KOPT-K1 (cell line): ENCODE measurements around the gene THRB.

Source experiments
- H3K27ac ChIP-seq: fragments of 200-600 bp; sonication (generic); 2 replicates; pipeline ENCODE4 v1.5.1; 2016; ENCODE audit warnings: antibody characterized with exemption, mild to moderate bottlenecking, low read depth, low read length; ENCODE audit not compliant: poor library complexity, severe bottlenecking
- H3K36me3 ChIP-seq: fragments of 200-600 bp; sonication (generic); 2 replicates; pipeline ENCODE4 v1.5.1; 2017; ENCODE audit warnings: antibody characterized with exemption, mild to moderate bottlenecking, low read length, moderate library complexity; ENCODE audit not compliant: insufficient read depth
- H3K9me3 ChIP-seq: fragments of 200-600 bp; sonication (generic); 2 replicates; pipeline ENCODE4 v1.5.1; 2017; ENCODE audit warnings: antibody characterized with exemption, low read length, mild to moderate bottlenecking; ENCODE audit not compliant: insufficient read depth, poor library complexity, severe bottlenecking

THRB gene

GRCh38 chr3:24303057-24303754 is 191.4 kb downstream of the THRB start:
- Histone ChIP-seq H3K36me3 (no peaks in the 10 kb centered on the region), H3K9me3 (no peaks in the 10 kb centered on the region), H3K27ac (no peak overlapping the region)

- no peaks in the 10 kb centered on the region for H3K9me3 ChIP-seq
- H3K27ac ChIP-seq: no peak overlapping the region
- H3K36me3 ChIP-seq: no peaks in the 10 kb centered on the region
These were observed 192.3 kb downstream of the THRB start for GRCh38 chr3:24302396-24302795.

GRCh38 chr3:24300949-24301348 is 193.7 kb downstream of the THRB start:
- H3K36me3 ChIP-seq: no peaks in the 10 kb centered on the region

GRCh38 chr3:24299806-24300626 is 194.6 kb downstream of the THRB start:
- Histone ChIP-seq H3K27ac (no peak overlapping the region), H3K9me3 (no peaks in the 10 kb centered on the region), H3K36me3 (no peaks in the 10 kb centered on the region)

More at GRCh38 chr3:24300949-24301348, 193.7 kb downstream of the THRB start:
- Histone ChIP-seq H3K27ac (no peak overlapping the region), H3K9me3 (no peaks in the 10 kb centered on the region)

- H3K9me3 ChIP-seq: no peaks in the 10 kb centered on the region
- no peaks in the 10 kb centered on the region for H3K36me3 ChIP-seq
- no peak overlapping the region for H3K27ac ChIP-seq
These were observed 195.3 kb downstream of the THRB start for GRCh38 chr3:24299246-24299805.

GRCh38 chr3:24296441-24297205 is 198.0 kb downstream of the THRB start:
- Histone ChIP-seq H3K9me3 (no peaks in the 10 kb centered on the region), H3K36me3 (no peaks in the 10 kb centered on the region), H3K27ac (no peak overlapping the region)

GRCh38 chr3:24294150-24294549 is 200.5 kb downstream of the THRB start:
- Histone ChIP-seq H3K36me3 (no peaks in the 10 kb centered on the region), H3K9me3 (no peaks in the 10 kb centered on the region), H3K27ac (no peak overlapping the region)

GRCh38 chr3:24291646-24292045 is 203.0 kb downstream of the THRB start:
- H3K36me3 ChIP-seq: no peaks in the 10 kb centered on the region

GRCh38 chr3:24290596-24290995 is 204.1 kb downstream of the THRB start:
- H3K9me3 ChIP-seq: no peaks in the 10 kb centered on the region
- H3K36me3 ChIP-seq: no peaks in the 10 kb centered on the region
- no peak overlapping the region for H3K27ac ChIP-seq

More at GRCh38 chr3:24291646-24292045, 203.0 kb downstream of the THRB start:
- Histone ChIP-seq H3K27ac (no peak overlapping the region), H3K9me3 (no peaks in the 10 kb centered on the region)

GRCh38 chr3:24288496-24289236 is 206.0 kb downstream of the THRB start:
- H3K9me3 ChIP-seq: no peaks in the 10 kb centered on the region
- H3K36me3 ChIP-seq: no peaks in the 10 kb centered on the region
- no peak overlapping the region for H3K27ac ChIP-seq

GRCh38 chr3:24287755-24288450 is 206.7 kb downstream of the THRB start:
- Histone ChIP-seq H3K9me3 (no peaks in the 10 kb centered on the region), H3K27ac (no peak overlapping the region), H3K36me3 (no peaks in the 10 kb centered on the region)

- no peaks in the 10 kb centered on the region for H3K9me3 ChIP-seq
- H3K27ac ChIP-seq: no peak overlapping the region
- H3K36me3 ChIP-seq: no peaks in the 10 kb centered on the region
These were observed 208.2 kb downstream of the THRB start for GRCh38 chr3:24286405-24286804.

GRCh38 chr3:24278543-24278942 is 216.1 kb downstream of the THRB start:
- no peaks in the 10 kb centered on the region for H3K9me3 ChIP-seq
- no peaks in the 10 kb centered on the region for H3K36me3 ChIP-seq
- H3K27ac ChIP-seq: no peak overlapping the region

- Histone ChIP-seq H3K9me3 (no peaks in the 10 kb centered on the region), H3K27ac (no peak overlapping the region), H3K36me3 (no peaks in the 10 kb centered on the region)
These were observed 221.2 kb downstream of the THRB start for GRCh38 chr3:24273491-24273890.
